ENCODE measurements around the gene PEDS1.

- TF ChIP-seq CTCF (conservative IDR thresholded peaks at IDR 0.05; ENCODE audit: low read depth, low read length), result no peak
- TF ChIP-seq RCOR1 (IDR thresholded peaks at IDR 0.05; ENCODE audit: insufficient replicate concordance, low read length), result no peak
- TF ChIP-seq POLR2A (IDR thresholded peaks at IDR 0.05; ENCODE audit: low read depth, low read length), result no peak; the same call in 1 of the 2 replicates
- TF ChIP-seq MXI1 (IDR thresholded peaks at IDR 0.05; ENCODE audit: borderline replicate concordance, low read depth, low read length), result peak; percentile 96
These were observed 39.1 kb upstream of the PEDS1 start for GRCh38 chr20:50192364-50193198.

All from IMR-90 (cell line).